Endothelial cell (in vitro differentiated cells): ENCODE results near the gene HSF5. TPM values are rescaled to one million over a fixed set of nuclear protein-coding genes. Genes with fewer than 3 reads are reported as not detected.

Experiments used
- DNase-seq: peaks from one replicate; pipeline ENCODE4 v3.0.0; 2021; ENCODE audit warnings: low spot score
- H3K27ac Mint-ChIP-seq: one replicate; pipeline ENCODE4 v1.8.0; 2021; ENCODE audit warnings: mixed read lengths, inconsistent platforms; ENCODE audit not compliant: unreplicated experiment
- H3K27me3 Mint-ChIP-seq: one replicate; pipeline ENCODE4 v1.8.0; 2021; ENCODE audit warnings: mild to moderate bottlenecking, moderate library complexity, mixed read lengths, inconsistent platforms; ENCODE audit not compliant: unreplicated experiment
- H3K36me3 Mint-ChIP-seq: one replicate; pipeline ENCODE4 v1.8.0; 2021; ENCODE audit warnings: mild to moderate bottlenecking, low read depth, mixed read lengths, inconsistent platforms; ENCODE audit not compliant: unreplicated experiment
- H3K4me1 Mint-ChIP-seq: one replicate; pipeline ENCODE4 v1.8.0; 2021; ENCODE audit warnings: mild to moderate bottlenecking, mixed read lengths, inconsistent platforms; ENCODE audit not compliant: unreplicated experiment
- H3K4me3 Mint-ChIP-seq: one replicate; pipeline ENCODE4 v1.8.0; 2021; ENCODE audit warnings: mild to moderate bottlenecking, mixed read lengths, inconsistent platforms; ENCODE audit not compliant: unreplicated experiment
- H3K9me3 Mint-ChIP-seq: one replicate; pipeline ENCODE4 v1.8.0; 2021; ENCODE audit warnings: mixed read lengths, inconsistent platforms; ENCODE audit not compliant: unreplicated experiment
- CTCF ChIP-seq: fragments of 200-600 bp; sonication (generic); IDR thresholded peaks from one replicate; pipeline ENCODE4 v1.5.0; 2021; ENCODE audit warnings: antibody characterized with exemption; ENCODE audit not compliant: unreplicated experiment
- total RNA-seq: library from RNA; stranded (reverse); fragmentation: NEBNext Ultra II Directional; extraction: Animal tissue kit (Norgen Biotek cat#: 25700); gene quantifications from one replicate; pipeline ENCODE4 v1.2.1, GENCODE V29; 2021; ENCODE audit not compliant: unreplicated experiment

HSF5 gene
- total RNA-seq, 1 donor from 2014 or later: 0.10 TPM

DNA sequence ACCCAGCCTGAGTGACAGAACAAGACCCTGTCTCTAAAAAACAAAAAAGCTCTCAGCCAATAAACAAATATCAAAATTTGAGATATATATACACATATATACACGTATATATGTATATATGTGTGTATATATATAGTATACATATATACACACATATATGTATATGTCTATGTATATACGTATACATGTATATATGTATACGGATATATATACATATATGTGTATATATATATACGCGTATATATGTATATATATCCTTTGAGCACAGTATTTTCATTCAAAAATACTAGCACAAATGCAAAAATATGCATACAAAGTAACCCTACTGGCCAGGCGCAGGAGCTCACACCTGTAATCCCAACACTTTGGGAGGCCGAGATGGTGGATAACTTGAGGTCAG is 13.2 kb upstream of the HSF5 start:
- peaks cover 10% of the 10 kb centered on the region for H3K36me3 Mint-ChIP-seq
- H3K27me3 Mint-ChIP-seq: peaks cover 3% of the 10 kb centered on the region
- H3K9me3 Mint-ChIP-seq: no peaks in the 10 kb centered on the region
- DNase-seq: no peak
- H3K4me3 Mint-ChIP-seq: no peak overlapping the region
- H3K4me1 Mint-ChIP-seq: peaks cover 14% of the 10 kb centered on the region
- H3K27ac Mint-ChIP-seq: no peak overlapping the region
- TF ChIP-seq CTCF: no peak

DNA sequence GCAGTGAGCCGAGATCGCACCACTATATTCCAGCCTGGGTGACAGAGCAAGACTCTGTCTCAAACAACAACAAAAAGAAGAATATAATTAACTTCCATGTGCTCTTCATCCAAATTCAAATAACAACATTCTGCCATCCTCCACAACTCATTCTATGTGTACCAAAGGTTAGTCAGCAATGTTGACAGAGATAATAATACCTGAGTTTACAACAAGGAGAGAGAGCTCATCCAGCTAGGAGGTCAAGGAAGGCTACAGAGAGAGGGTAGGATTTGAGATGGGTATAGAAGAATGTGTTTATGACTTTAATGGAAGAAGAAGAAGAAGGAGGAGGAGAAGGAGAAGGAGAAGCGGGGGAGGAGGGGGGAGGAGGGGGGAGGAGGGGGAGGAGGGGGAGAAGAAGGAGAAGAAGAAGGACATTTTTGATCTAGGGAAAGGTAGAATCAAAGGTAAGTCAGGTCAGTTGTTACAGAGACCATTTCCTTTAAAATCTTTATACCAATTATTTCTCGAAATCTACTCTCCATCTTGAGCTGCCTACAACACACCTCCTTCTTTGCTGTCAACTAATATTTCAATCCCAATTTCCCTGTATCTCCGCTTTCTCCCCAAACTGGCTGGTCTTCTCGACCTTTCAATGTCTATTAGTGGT is 10.1 kb upstream of the HSF5 start:
- peaks cover 15% of the 10 kb centered on the region for H3K36me3 Mint-ChIP-seq
- no peaks in the 10 kb centered on the region for H3K9me3 Mint-ChIP-seq
- peaks cover 4% of the 10 kb centered on the region for H3K27me3 Mint-ChIP-seq
- no peaks in the 10 kb centered on the region for H3K4me1 Mint-ChIP-seq
- no peak for DNase-seq
- H3K4me3 Mint-ChIP-seq: no peak overlapping the region
- no peak for TF ChIP-seq CTCF
- H3K27ac Mint-ChIP-seq: no peak overlapping the region

DNA sequence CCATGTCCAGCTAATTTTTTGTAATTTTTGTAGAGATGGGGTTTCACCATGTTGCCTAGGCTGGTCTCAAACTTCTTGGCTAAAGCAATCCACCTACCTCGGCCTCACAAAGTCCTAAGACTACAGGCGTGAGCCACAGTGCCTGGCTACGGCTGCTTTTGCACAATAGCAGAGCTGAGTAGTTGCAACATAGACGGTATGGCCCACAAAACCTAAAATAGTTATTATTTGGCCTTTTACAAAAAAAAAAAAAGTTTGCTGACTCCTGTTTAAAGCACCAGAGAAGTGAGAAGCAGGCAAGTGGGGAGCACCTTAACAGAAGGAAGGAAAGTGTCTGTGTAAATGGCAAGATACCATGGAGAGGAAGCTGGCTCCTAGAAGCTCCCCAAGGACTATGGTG is 5.3 kb upstream of the HSF5 start:
- Mint-ChIP-seq H3K27ac (no peak overlapping the region), H3K9me3 (no peaks in the 10 kb centered on the region), H3K27me3 (peaks cover 2% of the 10 kb centered on the region), H3K36me3 (peaks cover 28% of the 10 kb centered on the region), H3K4me1 (no peaks in the 10 kb centered on the region), H3K4me3 (no peak overlapping the region)
- no peak for TF ChIP-seq CTCF
- DNase-seq: no peak

DNA sequence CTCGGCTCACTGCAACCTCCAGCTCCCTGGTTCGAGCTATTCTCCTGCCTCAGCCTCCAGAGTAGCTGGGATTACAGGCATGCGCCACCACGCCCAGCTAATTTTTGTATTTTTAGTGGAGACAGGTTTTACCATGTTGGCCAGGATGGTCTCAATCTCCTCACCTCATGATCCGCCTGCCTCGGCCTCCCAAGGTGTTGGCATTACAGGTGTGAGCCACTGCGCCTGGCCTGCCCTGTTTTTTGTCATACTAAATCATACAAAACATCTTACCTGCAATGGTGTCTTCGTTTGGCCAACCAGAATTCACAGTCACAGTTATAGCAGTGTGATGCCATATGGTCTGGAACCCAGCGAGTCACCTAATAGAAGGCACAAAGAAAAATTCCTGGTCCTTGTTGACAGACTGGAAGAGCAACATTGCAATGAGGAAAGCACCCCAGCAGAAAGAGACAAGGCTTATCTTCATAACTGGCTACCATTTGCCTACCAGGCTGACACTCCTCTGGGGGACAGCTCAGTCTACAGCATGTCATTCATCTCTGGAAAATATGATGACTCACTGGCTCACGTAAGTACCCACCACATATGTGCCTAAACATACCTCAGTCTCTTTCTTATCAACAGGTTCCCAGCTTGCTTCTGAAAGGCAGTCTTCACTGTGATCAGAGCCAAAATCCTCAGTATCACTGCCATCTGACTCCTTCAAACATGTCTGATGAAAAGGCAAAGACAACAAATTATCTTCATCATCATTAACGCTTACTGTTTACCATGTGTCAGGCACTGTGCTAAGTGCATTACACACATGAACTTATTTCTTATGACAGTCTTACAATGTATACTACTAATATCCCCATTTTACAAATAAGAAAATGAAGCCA is 4.3 kb upstream of the HSF5 start:
- Mint-ChIP-seq H3K9me3 (no peaks in the 10 kb centered on the region), H3K4me1 (no peaks in the 10 kb centered on the region), H3K36me3 (peaks cover 27% of the 10 kb centered on the region), H3K27me3 (peaks cover 2% of the 10 kb centered on the region), H3K4me3 (no peak overlapping the region), H3K27ac (no peak overlapping the region)
- no peak for TF ChIP-seq CTCF
- no peak for DNase-seq

DNA sequence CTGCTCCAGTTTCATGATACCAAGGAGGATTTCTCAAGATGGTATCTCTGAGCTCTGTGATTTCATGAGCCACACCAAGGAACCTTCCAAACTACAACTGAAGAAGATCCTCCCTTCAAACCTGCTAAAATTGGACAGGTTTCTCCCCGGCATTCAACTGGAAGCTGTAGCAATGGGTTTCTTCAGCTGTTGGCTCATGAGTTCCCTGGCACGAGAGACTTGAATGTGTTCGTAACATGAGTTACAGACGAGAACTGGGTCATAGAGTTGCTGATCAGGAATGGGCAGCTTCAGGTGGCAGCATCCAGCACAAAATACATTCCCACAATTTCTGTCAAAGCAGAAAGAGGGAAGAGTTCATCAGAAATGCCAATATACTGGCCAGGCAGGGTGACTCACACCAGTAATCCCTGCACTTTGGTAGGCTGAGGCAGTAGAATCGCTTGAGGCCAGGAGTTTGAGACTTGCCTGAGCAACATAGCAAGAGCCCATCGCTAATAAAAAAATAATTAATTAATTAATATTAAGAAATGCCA is 3.4 kb upstream of the HSF5 start:
- no peaks in the 10 kb centered on the region for H3K9me3 Mint-ChIP-seq
- no peak overlapping the region for H3K27ac Mint-ChIP-seq
- no peak overlapping the region for H3K4me3 Mint-ChIP-seq
- H3K36me3 Mint-ChIP-seq: peaks cover 25% of the 10 kb centered on the region
- peaks cover 2% of the 10 kb centered on the region for H3K27me3 Mint-ChIP-seq
- DNase-seq: no peak
- no peaks in the 10 kb centered on the region for H3K4me1 Mint-ChIP-seq
- no peak for TF ChIP-seq CTCF
